Kidney glomerular epithelial cell (primary cell): ENCODE results near the gene SPAG17.

Experiments
- DNase-seq: peaks from one replicate; lab custom pipeline; 2025; lab: John Stamatoyannopoulos, UW

SPAG17 gene

DNA sequence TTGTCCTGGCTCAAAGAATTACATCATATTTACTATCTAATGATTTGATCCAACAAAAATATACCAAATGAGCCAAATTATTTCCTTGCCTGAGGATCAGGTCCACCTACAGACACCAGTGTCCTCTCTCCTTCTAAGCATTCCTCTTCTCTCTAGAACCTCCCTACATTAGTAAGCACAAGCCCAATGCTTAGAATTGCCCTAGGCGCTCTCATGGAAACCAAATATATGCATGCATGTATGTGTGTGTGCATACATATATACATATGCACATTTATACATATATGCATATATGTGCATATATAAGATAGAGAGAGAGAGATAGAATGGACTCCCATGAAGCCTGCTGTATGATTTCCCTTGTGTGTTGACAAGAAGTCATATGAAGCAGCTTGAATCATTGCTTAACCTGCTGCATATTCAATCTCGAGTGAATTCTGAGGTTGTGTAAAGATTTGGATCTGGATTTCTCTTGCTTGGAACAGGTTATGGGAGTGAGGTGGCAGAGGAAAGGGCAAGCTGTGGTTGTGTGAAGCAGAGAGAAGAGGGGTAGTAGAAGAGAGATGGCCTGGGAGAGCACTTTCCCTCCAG is 66.1 kb downstream of the SPAG17 start:
- DNase-seq, result no peak

DNA sequence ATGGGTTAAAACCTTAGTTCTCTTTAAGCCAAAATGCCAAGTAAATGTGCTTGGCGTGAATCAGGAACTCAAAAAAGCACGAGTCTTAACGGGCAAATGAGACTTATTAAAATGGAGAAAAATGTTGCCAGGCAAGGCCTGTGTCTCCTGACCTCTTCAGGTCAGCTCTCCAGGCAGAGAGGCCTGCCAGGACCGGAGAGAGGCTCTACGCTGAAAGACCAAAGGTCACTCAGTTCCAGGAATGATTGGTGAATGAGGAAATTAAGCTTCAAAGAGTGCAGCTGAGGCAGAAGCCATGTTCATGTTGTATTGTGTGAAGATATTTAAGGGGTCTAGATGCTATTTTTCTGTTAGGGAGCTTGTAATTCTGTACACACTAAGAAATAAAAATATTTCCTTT is 66.6 kb downstream of the SPAG17 start:
- DNase-seq, result no peak

DNA sequence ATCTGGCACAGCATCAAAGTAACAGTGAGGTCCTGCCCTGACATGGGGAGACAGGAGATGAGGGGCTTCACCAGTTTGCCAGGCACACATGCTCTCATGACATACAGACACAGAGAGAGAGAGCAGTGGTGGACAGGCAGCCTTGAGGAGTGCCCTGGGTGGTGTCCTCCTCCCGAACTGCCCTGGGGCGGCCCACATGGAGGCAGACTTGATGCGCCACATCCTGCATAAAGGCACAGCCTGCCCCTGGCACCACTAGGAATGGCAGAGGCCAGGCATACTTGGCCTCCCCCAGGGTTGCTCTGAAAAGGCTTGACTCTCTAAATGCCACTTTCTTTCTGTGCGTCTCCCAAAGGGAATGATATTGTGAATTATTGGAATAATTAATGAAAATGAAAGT is 67.5 kb downstream of the SPAG17 start:
- DNase-seq, result no peak

DNA sequence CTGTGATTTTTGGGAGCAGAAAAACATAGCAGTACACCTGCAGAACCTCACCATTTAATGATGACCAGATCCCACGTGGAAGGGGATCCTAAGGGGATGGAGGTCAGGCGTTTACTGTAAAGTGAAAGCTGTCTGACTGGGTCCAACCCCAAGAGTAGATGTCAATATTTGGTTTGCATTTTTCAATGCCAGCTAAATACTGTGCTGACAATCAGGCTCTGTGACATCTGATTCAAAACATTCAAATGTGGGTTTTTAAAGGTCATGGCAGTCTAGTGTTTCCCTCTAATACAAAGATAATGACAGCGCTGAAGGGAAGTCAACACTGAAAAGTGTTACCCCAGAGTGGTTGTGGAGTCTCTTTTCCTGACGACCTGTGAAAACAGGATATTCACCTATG is 68.1 kb downstream of the SPAG17 start:
- no peak for DNase-seq

DNA sequence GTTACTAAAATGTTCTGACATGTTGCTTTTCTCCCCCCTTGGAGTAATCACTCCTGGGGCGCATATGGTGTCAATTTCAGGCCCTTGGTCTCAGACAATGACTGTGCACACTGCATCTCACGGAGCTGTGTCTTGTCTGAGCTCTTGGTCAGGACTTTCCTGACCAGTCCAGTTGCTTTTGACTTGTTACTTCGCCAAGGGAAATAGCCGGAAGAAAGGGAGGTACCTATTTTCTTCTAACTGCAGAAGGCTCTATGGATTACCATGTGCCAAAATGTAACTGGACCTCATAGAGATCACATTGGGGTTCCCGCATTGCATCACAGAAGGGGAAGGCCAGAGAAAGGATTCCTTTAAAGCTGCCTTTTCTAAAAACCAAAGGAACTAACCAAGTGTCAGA is 68.6 kb downstream of the SPAG17 start:
- DNase-seq, result no peak

DNA sequence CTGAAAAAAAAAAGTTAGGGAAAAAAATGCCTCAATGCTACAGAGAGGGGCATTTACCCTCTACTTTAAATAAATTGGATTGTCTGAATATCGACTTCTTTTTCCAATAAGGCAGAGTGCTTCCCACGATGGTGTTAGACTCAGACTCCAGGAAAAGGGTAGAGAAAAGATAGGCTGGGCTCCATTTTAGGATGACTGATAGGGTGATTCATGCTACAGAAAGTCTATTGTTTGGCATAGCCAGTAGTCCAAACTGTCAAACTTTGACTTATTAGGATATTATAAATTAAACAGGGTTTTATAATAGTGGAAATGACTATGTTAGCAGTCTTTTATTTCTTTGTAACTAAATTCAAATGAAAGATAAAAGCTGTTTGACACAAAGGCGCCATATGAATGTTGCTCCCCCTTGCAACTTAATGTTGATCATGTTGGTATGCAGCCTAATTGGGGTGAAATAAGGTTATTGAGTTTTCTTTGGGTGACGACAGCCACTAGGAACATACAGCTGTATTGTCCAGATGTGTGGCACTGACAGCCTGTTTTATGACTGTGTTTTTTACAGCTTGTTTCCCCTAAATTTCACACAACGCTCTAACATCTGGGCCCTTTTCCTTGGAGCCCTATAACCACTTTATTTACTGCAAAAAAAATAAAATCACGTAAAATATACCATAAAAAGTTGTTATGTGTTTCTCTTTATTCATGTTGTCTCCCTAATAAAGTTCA is 69.3 kb downstream of the SPAG17 start:
- DNase-seq, result peak; percentile 46

DNA sequence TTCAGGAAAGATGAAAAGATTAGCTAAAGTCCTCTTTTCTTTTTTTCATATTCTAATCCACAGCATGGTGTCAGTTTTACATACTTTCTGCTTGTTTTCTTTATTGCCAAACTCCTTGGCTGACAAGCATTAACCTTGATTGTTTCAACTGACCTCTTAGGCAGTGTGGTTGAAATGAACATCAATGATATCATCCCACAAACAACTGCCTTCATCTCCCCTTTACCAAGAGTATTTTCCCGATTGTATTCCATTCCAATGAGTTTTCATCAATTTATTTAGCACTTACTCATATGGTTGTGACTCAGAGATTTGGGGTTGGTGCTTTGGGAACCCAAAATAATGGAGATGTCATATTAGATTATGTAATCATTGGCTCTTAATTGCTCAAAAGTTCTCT is 71.8 kb downstream of the SPAG17 start:
- DNase-seq, result peak; percentile 22

DNA sequence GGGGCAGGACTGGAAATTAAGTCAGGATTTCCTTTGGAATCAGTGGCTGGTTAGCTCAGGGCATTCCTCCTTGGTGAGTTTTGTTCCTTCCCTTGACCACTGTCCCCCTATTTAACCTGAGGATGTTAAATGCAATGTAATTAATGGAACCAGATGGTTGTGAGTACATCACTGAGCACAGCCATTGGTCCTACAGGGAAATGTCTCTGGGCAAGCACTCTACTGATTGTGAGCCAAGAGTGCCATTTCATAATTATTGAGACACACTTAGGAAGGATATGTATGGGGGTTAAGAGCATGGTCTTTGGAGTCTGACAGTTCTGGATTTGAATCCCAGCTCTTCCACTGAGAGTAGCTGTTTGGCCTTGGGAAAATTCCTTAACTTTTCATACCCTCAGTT is 74.4 kb downstream of the SPAG17 start:
- no peak for DNase-seq

DNA sequence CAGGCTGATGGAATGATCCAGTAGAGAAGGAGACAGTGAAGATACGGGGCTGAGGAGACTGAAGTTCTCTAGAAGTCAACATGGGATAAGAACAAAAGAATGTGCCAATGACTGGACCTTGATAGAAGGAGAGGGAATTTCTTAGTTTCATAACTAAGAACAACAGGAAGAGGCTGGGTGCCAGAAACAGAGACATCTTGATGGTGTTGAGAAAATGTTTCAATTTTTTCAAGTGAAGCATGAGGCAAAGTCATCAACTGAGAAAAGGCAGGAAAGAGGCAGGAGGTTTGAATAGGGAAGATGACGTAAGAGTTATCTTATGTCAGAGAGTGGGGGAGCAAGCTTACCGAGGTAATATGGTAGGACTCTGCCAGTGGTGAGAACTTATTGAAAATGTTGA is 80.1 kb downstream of the SPAG17 start:
- DNase-seq, result no peak

DNA sequence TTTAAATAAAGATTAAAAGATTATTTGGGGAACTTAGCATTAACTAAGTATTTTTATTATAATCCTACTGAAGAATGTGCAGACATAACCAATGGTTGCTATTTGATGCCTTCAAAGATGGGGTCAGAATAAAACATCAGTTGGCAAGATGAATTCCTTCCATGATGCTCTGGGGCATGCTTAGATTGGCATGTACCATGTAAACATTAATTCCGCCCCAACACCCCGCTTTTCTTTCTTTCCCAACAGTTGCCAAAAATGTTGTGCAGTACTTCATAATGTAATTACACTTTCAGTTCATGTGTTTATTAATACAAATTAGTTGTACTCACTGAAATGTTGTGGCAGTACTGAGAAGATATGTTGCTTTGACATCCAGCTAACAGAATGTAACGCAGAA is 82.6 kb downstream of the SPAG17 start:
- no peak for DNase-seq

DNA sequence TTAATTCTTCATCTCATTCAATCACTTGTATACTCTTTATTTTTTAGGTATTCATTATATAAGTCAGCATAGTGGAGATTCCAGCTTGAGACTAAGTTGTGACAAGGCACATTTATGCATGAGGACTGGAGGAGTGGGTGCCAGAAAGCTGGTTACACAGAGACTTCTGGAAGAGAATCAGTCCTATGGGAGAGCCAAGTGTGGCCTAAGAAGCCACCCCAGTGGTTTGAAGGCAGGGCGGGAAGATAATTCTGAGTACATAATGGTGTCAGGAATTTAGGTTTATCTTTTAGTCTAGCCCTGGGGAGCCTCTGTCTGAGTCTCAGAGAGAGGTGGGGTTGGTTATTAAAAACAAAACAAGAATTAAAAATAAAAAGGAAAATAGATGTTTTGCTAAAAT is 83.0 kb downstream of the SPAG17 start:
- DNase-seq, result no peak

DNA sequence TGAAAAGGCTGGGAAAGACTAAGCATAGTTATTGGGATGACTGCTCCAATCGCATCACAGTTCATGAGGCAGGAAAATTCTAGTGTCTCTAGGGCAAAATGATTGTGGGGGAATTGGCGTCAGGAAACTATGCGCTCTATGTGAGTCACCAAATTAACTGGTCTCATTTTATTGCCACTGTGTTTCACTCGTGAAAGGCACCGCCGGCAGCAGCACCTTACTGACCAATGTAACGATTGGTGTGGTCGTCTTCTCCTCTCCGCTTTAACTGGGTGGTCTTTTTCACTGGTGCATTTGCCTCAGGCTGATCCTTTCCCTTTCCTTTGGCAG is 83.5 kb downstream of the SPAG17 start:
- no peak for DNase-seq

DNA sequence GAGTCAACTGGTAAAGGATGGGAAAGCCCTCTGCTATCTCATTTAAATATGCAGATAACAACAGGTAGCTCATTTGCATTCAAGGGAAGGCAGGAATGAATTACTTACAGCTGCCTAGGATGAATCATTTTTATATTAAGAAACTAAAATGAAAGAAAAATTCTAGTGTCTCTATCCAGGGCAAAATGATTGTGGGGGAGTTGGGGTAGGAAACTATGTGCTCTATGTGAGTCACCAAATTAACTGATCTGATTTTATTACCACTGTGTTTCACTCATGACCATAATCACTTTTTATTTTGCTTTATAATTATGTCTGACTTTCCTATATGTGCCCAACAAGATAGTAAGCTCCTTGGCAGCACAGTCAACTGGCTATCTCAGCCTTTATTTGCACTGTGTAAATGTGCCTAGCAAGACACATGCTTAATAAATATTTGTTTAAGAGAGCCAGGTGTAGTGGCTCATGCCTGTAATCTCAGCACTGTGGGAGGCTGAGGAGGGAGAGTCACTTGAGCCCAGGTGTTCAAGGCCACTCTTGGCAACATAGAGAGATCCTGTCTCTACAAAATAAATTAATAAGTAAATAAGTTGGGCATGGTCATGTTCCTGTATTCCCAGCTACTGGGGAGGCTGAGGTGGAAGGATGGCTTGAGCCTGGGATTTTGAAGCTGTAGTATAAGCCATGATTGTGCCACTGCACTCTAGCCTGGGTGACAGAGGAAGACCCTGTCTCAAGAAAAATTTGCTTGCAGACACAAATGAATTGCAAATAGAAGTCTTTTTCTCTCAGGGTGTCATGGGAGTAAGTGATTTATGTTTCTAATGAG is 84.1 kb downstream of the SPAG17 start:
- peak; percentile 12 for DNase-seq

DNA sequence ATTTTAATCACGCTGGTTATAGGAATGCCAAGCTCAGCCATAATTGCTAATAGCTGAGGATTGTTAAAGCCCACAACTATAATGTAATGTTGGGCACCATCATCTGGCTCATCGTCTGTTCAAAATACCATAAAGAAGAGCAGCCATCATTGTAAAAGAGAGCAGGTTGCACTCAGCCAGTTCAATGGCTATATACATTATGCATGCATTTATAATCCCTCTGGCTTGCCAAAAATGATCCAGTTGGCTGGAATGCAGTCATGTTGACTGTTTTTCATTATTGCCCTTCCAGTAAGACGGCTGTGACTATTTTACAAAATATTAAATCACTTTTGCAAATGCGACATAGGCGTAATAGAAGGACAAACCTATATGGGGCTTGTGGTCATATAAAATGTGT is 85.3 kb downstream of the SPAG17 start:
- no peak for DNase-seq

DNA sequence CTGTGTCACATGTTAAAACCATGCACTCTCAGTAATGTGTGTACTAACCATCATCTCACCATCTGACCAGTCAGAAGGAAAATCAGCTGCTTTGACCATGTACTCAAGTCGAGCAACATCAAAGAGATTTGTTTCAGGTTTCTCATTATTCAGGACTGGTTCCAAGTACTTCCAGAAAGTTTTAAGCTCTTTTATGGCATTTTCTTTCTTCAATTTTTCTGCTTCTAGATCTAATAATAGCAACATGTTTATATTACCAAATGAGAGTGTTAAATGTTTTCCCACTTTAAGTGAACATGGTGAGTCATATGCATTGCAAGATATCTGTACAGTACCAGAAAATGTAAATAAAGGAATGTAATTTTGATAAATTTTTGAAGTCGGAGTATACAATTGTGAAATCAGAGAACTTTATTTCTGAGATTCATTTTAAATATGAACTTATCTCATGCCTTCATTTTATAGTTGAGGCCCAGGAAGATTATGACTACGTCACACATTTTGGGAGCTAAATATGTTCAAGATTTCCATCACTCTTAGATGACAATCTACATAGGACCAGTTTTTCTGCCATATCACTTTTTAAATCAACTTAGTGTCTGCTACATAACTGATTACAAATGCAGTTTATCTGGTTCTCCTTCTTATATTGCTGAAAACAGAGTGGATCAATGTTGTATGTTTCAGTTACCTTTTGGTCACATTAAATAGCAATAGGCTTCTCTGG is 87.2 kb downstream of the SPAG17 start:
- no peak for DNase-seq

DNA sequence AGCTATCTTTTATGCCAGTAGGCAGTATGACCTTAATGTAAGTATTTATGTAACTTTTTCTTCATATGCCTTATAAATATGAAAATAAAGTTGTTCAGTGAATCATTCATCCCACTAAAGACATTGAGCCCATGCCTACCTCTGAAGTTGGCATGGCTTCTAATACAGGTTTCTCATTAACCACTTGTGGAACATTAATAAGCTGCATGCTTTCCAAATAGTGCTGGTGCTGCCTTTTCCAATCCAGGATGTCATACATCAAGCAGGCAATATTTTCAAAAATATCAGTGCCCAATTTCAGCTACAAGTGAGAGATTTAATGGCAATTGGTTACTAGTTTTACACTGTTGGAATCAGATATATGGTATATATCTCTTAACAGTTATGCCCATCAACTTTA is 92.0 kb downstream of the SPAG17 start:
- DNase-seq, result no peak

DNA sequence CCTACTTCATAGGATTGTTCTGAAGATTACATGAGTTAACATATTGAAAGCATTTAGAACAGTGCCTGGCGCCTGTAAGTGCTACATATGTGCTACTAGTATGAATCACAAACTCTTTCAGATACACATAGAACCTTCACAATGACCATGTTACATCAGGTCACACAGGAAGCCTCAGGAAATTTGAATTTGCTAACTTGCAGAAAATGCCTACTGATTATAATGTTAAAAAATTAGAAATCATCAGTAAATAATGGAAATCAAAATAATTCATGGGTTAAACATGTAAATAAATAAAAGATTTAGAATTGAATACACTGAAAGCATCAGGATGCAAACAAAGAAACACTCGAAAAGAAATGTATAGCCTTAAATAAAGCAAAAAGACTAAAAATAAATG is 94.9 kb downstream of the SPAG17 start:
- no peak for DNase-seq

DNA sequence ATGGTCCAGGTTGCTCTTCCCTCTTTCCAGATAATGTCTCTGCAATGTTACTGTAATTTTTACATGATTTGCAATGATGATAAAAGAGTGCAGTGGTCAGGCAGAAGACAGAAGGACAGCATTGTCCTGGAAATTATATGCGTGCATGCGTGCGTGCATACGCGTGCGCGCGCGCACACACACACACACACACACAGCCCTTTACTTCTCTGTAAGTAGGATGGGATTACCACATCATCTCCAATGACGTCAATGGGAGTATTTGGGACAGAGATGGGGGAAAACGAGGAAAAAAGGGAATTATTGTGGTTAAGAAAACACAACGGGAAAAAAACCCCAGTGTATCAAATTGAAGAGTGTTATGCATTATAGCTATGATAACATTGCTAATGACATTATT is 99.7 kb downstream of the SPAG17 start:
- DNase-seq, result no peak

DNA sequence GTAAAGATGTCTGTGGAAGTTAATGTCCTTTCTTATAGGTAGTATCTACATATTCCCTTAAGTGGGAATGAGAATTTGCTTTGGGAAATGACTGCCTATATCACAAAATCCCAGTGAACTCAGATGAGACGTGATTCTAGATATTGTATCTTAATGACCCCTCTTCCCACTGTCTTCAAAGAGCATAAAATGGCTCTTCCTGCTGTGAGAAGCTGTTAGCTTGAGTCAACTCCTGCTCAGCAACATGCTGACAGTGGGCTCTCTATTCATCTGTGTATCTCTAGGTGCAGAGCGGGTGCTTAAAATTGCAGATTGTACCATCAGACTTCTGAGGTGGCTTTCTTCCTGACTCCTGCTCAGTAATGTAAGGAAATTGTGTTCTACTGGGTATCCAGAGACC is 100.6 kb downstream of the SPAG17 start:
- no peak for DNase-seq

DNA sequence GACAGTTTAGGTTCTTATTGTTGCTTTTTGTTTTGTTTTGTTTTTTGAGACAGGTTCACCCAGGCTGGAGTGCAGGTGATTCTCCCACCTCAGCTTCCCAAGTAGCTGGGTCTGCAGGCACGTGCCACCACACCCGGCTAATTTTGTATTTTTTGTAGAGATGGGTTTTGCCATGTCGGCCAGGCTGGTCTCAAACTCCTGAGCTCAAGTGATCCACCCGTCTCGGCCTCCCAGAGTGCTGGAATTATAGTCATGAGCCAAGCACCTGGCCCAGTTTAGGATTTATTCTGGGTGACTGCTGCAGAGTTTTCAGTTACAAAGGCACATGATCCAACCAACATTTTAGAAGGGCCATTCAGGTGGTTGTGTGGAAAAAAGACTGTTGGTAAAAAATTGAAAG is 102.0 kb downstream of the SPAG17 start:
- no peak for DNase-seq

DNA sequence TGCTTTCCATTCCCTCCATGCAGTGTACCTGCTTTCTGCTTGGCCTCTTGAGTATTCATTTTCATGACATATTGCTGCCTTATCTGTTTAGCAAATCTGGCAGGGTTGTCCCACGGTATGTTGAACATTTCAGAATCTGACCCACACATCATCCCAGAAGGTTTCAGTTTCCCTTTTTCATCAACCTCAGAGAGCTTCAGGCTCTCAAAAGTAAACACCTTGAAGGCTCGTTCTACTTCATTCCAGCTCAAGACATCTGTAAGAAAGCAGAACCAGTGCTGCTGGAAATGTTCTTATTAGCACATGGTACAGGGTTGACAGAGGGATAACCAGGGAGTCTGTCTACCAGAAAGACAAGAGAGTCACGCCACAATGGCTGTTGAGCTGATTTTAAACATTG is 103.6 kb downstream of the SPAG17 start:
- DNase-seq, result no peak

DNA sequence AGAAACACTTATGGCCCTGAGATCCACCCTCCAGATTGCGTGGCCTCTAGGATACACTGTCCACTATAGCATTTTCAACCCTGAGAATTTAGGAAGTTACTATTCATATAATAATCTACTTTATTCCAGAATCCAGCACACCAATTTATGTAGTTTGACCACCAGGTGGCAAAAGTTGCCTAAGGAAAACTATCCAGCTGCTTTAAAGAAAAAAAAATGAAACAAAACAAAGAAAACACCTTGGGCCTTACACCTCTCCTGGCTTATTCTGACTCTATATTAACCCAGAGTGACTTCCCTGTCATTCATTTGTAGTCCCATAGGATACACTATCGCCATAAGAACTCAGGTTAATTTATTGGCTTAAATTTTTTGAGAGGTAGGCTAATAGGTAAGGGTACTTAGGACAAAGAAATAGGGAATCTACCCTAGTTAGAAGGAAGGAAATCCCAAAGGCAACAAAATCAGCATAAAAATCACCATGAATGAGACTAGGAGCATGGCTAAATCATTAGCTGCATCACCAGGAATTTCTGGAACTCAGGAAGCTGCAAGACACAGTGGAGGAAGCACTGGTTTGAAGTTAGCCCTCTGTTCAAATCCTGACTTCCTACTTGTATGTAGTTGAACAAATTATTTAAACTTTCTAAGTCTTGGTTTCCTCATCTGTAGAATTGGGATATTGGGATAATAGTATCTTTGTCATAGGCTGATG is 107.5 kb downstream of the SPAG17 start:
- peak; percentile 56 for DNase-seq
